H1 (cell line): ENCODE measurements around the gene ZBTB46. TPM values are rescaled to one million over a fixed set of nuclear protein-coding genes. Genes with fewer than 3 reads are reported as not detected.

Source experiments
- RAD21 ChIP-seq, 2 experiments: IDR thresholded peaks in 1 of 2; conservative IDR thresholded peaks in 1 of 2; 2 replicates each; pipeline ENCODE4 v1.6.1; 2011; ENCODE audit warnings: low read depth in 2 of 2, low read length in 2 of 2, improper control_type of control experiment in 1 of 2, inconsistent platforms in 1 of 2, mild to moderate bottlenecking in 1 of 2, moderate library complexity in 1 of 2
- TAF7 ChIP-seq: optimal IDR thresholded peaks from 2 replicates; pipeline ENCODE3; 2011; ENCODE audit warnings: low read depth, mild to moderate bottlenecking, inconsistent platforms, low read length, moderate library complexity, borderline replicate concordance
- polyA plus RNA-seq, 7 experiments: library from polyadenylated mRNA; depleted of rRNA in 3 of 7; stranded (reverse) in 5 of 7; unstranded in 2 of 7; fragments of >200 nt in 5 of 7; fragments of 200-250 nt in 2 of 7; gene quantifications; 1 replicate in 5 of 7; 2 replicates in 1 of 7; 4 replicates in 1 of 7; pipeline versions ENCODE4 v1.2.1 to v1.2.3, GENCODE V29; 2011 to 2013; ENCODE audit warnings: missing spikeins in 2 of 7, mixed read lengths in 2 of 7
- total RNA-seq: library from RNA; stranded (reverse); fragmentation: NEBNext Ultra II Directional; extraction: Animal tissue kit (Norgen Biotek cat#: 25700); gene quantifications from 2 replicates; pipeline ENCODE4 v1.2.1, GENCODE V29; 2021
- TF ChIP-seq, protein P1 (sequence below): IDR thresholded peaks from 2 replicates; pipeline ENCODE4 v1.6.1; 2012; ENCODE audit warnings: low read length, inconsistent platforms

ZBTB46 gene
- total and polyA plus RNA-seq, 2 of the 8 experiments (the other 6 are each of a cell fraction or from before 2014, with no cell fraction given) = 6.4 to 22.4 TPM

DNA sequence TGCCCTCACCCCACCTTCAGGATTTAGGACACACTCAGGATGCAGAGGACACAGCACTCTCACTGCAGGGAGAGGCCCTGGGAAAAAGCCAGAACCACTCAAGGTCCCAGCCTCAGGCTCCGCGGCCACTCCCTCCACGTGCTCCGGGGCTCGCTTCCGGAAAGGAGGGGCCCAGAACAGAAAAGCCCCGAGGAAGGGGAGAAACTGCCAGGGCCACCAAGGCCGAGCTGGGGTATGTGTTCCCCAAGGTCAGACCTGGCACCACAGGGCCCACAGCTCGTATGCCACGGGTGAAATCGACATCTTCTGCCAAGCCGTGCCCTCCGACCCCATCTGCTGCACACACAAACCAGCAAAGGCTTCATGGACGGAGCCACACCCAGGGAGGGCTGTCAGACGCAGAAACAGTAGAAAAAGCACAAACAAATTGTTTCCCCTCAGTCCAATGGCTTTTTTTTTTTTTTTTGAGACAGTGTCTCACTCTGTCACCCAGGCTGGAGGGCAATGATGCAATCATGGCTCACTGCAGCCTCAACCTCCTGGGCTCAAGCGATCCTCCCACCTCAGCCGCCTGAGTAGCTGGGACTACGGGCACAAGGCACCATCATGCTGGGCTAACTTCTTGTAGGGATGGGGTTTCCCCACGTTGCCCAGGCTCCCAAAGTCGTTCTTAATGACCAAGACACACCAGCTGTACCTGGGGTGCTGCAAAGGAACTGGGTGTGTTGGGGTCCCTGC lies 58.1 kb downstream of the ZBTB46 start (continued):
- TF ChIP-seq TAF7 (no peak), RAD21 (IDR thresholded peaks at IDR 0.05 in 1 of 2, conservative IDR thresholded peaks at IDR 0.05 in 1 of 2; ENCODE audit: low read depth in 2 of 2, low read length in 2 of 2) (no peak)
- TF ChIP-seq, protein P1, sequence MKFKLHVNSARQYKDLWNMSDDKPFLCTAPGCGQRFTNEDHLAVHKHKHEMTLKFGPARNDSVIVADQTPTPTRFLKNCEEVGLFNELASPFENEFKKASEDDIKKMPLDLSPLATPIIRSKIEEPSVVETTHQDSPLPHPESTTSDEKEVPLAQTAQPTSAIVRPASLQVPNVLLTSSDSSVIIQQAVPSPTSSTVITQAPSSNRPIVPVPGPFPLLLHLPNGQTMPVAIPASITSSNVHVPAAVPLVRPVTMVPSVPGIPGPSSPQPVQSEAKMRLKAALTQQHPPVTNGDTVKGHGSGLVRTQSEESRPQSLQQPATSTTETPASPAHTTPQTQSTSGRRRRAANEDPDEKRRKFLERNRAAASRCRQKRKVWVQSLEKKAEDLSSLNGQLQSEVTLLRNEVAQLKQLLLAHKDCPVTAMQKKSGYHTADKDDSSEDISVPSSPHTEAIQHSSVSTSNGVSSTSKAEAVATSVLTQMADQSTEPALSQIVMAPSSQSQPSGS = no peak
